Measurements from ENCODE around the gene SMAP1. TPM values are rescaled to one million over a fixed set of nuclear protein-coding genes. Genes with fewer than 3 reads are reported as not detected.

SMAP1 gene
- total RNA-seq, 2 donors from 2014 or later = 36.6 to 49.4 TPM

DNA sequence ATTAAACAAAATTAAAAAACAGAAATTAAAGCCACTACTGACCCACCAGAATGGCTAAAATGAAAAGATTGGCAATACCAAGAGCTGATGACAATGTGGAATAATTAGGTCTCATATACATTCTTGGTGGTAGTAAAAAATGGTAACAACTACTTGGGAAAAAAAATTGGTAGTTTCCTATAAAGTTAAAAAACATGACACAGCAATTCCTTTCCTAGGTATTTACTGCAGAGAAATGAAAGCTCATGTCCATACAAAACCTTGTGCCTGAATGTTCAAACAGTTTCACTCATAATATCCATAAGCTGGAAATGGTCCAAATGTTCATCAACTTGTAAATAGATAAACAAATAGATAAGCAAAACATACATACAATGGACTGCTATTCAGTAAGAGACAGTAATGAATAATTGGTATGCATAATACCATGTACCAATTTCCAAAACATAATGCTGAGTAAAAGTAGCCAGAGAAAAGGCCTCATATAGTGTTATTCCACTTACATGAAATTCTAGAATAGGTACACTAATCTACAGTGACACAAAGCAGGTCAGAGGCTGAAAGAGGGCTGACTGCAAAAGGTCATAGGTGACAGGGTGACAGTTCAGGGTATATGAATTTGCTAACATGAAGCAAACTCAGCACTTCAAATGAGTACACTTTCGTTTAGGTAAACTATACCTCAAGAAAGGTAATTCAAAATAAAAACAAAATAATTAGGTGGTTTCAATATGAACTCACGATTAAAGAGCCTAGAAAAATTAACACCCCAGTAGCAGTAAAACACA lies 236.2 kb downstream of the SMAP1 start:
- Mint-ChIP-seq H3K4me1 (peaks cover 1% of the 10 kb centered on the region), H3K27me3 (ENCODE audit: insufficient read depth) (no peaks in the 10 kb centered on the region)
- no peaks in the 10 kb centered on the region for H3K36me3 ChIP-seq (ENCODE audit: control insufficient read depth, insufficient read depth, low read length)

DNA sequence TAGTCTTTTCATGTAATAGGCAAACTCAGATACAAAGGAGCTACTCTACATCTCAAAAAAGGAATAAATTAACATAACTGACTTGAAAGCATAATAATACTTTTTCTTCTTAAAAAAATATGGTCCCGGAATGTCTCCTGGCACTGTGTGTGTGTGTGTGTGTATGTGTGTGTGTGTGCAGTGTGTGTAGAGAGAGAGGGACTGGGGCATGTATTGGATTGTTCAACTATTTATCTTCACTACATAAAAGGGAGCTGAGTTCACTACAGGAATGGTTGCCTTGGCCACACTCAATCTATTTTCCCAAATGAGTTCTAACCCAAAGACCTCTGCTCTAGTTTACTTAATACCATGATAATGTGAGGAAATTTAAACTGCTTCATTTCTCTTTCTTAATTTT lies 238.1 kb downstream of the SMAP1 start:
- H3K36me3 ChIP-seq (ENCODE audit: control insufficient read depth, insufficient read depth, low read length) = no peaks in the 10 kb centered on the region
- H3K4me3 Mint-ChIP-seq = no peak overlapping the region
- H3K9ac ChIP-seq (ENCODE audit: extremely low read depth, low read length, poor library complexity, severe bottlenecking) = no peak overlapping the region
- no peaks in the 10 kb centered on the region for H3K4me1 ChIP-seq (ENCODE audit: control insufficient read depth, insufficient read depth, low read length)
- H3K9me3 ChIP-seq (ENCODE audit: control insufficient read depth, low read length) = no peaks in the 10 kb centered on the region
- H3K4me3 ChIP-seq (ENCODE audit: low read length) = no peak overlapping the region
- no peak overlapping the region for H3K27ac ChIP-seq (ENCODE audit: low read depth, low read length)
- WGBS, 2 experiments (ENCODE audit: insufficient coverage in 1 of 2, insufficient read length in 1 of 2) = no CpG with 5 or more reads among the region's 1 CpG
- peaks cover 5% of the 10 kb centered on the region for H3K4me1 Mint-ChIP-seq
- no peak for DNase-seq
- no peaks in the 10 kb centered on the region for H3K27me3 ChIP-seq (ENCODE audit: control insufficient read depth, insufficient read depth, low read length, poor library complexity, severe bottlenecking)
- H3K27ac Mint-ChIP-seq = no peak overlapping the region
- no peaks in the 10 kb centered on the region for H3K9me3 Mint-ChIP-seq
- no peaks in the 10 kb centered on the region for H3K36me3 Mint-ChIP-seq (ENCODE audit: low read depth)
- TF ChIP-seq, protein P1, sequence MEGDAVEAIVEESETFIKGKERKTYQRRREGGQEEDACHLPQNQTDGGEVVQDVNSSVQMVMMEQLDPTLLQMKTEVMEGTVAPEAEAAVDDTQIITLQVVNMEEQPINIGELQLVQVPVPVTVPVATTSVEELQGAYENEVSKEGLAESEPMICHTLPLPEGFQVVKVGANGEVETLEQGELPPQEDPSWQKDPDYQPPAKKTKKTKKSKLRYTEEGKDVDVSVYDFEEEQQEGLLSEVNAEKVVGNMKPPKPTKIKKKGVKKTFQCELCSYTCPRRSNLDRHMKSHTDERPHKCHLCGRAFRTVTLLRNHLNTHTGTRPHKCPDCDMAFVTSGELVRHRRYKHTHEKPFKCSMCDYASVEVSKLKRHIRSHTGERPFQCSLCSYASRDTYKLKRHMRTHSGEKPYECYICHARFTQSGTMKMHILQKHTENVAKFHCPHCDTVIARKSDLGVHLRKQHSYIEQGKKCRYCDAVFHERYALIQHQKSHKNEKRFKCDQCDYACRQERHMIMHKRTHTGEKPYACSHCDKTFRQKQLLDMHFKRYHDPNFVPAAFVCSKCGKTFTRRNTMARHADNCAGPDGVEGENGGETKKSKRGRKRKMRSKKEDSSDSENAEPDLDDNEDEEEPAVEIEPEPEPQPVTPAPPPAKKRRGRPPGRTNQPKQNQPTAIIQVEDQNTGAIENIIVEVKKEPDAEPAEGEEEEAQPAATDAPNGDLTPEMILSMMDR (conservative IDR thresholded peaks at IDR 0.05) = no peak
- H3K27me3 Mint-ChIP-seq (ENCODE audit: insufficient read depth) = no peaks in the 10 kb centered on the region

More for the DNA sequence above, 236.2 kb downstream of the SMAP1 start:
- Mint-ChIP-seq H3K9me3 (no peaks in the 10 kb centered on the region), H3K27ac (no peak overlapping the region), H3K36me3 (ENCODE audit: low read depth) (no peaks in the 10 kb centered on the region), H3K4me3 (no peak overlapping the region)
- no peaks in the 10 kb centered on the region for H3K9me3 ChIP-seq (ENCODE audit: control insufficient read depth, low read length)
- H3K9ac ChIP-seq (ENCODE audit: extremely low read depth, low read length, poor library complexity, severe bottlenecking) = no peak overlapping the region
- WGBS, 2 experiments (ENCODE audit: insufficient coverage in 1 of 2, insufficient read length in 1 of 2) = 66% methylated on average over 2 of the region's 2 CpGs; no CpG with 5 or more reads in 1 of the 2 experiments
- TF ChIP-seq, protein P1 (conservative IDR thresholded peaks at IDR 0.05) = no peak
- no peak for DNase-seq
- no peak overlapping the region for H3K4me3 ChIP-seq (ENCODE audit: low read length)
- H3K27me3 ChIP-seq (ENCODE audit: control insufficient read depth, insufficient read depth, low read length, poor library complexity, severe bottlenecking) = no peaks in the 10 kb centered on the region
- no peak overlapping the region for H3K27ac ChIP-seq (ENCODE audit: low read depth, low read length)
- no peaks in the 10 kb centered on the region for H3K4me1 ChIP-seq (ENCODE audit: control insufficient read depth, insufficient read depth, low read length)

Other genes with a start within 250 kb of the SMAP1 start
- 10 to 100 TPM; 23.5 to 47.4 TPM for gene SDHAF4, start 101.0 kb upstream of the SMAP1 start, total RNA-seq

All from endodermal cell (in vitro differentiated cells).